SU-DHL-6 (cell line): ENCODE data around the gene CNTNAP5.

Experiments
- H2AFZ ChIP-seq: fragments of 200-600 bp; sonication (generic); 2 replicates; pipeline ENCODE4 v1.6.1; 2014; ENCODE audit warnings: low read depth, mild to moderate bottlenecking, moderate library complexity, mixed read lengths, antibody characterized with exemption, low read length; ENCODE audit not compliant: severe bottlenecking
- H3F3A ChIP-seq: fragments of 200-600 bp; shearing (Covaris generic); 2 replicates; pipeline ENCODE4 v1.6.0; 2016; ENCODE audit warnings: antibody characterized with exemption, mild to moderate bottlenecking; ENCODE audit not compliant: insufficient read depth
- H3K27ac ChIP-seq: fragments of 200-600 bp; sonication (generic); 2 replicates; pipeline ENCODE4 v1.5.1; 2016; ENCODE audit warnings: low read depth, mild to moderate bottlenecking, low read length, moderate library complexity, mixed read lengths
- H3K27me3 ChIP-seq: fragments of 200-600 bp; sonication (generic), shearing (Covaris generic); 2 replicates; pipeline ENCODE4 v1.6.0; 2014; ENCODE audit warnings: mild to moderate bottlenecking, low read length
- H3K36me3 ChIP-seq: fragments of 200-600 bp; sonication (generic); 2 replicates; pipeline ENCODE4 v1.6.1; 2014; ENCODE audit warnings: mild to moderate bottlenecking, low read length, mixed read lengths
- H3K4me2 ChIP-seq: fragments of 300-600, 200-600 bp; shearing (Covaris generic), sonication (generic); 2 replicates; pipeline ENCODE4 v1.6.0; 2014; ENCODE audit warnings: low read length, low read depth, mild to moderate bottlenecking; ENCODE audit not compliant: poor library complexity, severe bottlenecking
- H3K4me3 ChIP-seq: fragments of 200-600 bp; sonication (generic); 2 replicates; pipeline ENCODE4 v1.5.1; 2014; ENCODE audit warnings: antibody characterized with exemption, low read length, mild to moderate bottlenecking, mixed read lengths; ENCODE audit not compliant: insufficient read depth, poor library complexity, severe bottlenecking
- H3K79me2 ChIP-seq: fragments of 200-600 bp; sonication (generic); 2 replicates; pipeline ENCODE4 v1.6.1; 2014; ENCODE audit warnings: mild to moderate bottlenecking, low read length, moderate library complexity; ENCODE audit not compliant: insufficient read depth
- H3K9ac ChIP-seq: fragments of 200-600 bp; sonication (generic); 2 replicates; pipeline ENCODE4 v1.7.0; 2014; ENCODE audit warnings: mild to moderate bottlenecking, low read length
- H3K9me2 ChIP-seq: fragments of 200-600 bp; sonication (generic); replicated peaks from 2 replicates; pipeline ENCODE4 v1.6.1; 2014; ENCODE audit warnings: low read length; ENCODE audit not compliant: insufficient read depth
- H3K9me3 ChIP-seq: fragments of 200-600 bp; sonication (generic); 2 replicates; pipeline ENCODE4 v1.6.1; 2014; ENCODE audit warnings: low read length, mixed read lengths; ENCODE audit not compliant: insufficient read depth
- H4K20me1 ChIP-seq: fragments of 200-600 bp; sonication (generic); 2 replicates; pipeline ENCODE4 v1.6.1; 2014; ENCODE audit warnings: low read depth, mild to moderate bottlenecking, antibody characterized with exemption, low read length, moderate library complexity, mixed read lengths
- CTCF ChIP-seq: fragments of 200-600 bp; sonication (generic); IDR thresholded peaks from one replicate; pipeline ENCODE4 v1.5.1; 2017; ENCODE audit warnings: antibody characterized with exemption, mild to moderate bottlenecking, low read length, moderate library complexity; ENCODE audit not compliant: insufficient read depth, poor library complexity, severe bottlenecking
- EZH2phosphoT487 ChIP-seq: fragments of 200-600 bp; sonication (generic), shearing (Covaris generic); conservative IDR thresholded peaks from 2 replicates; pipeline ENCODE4 v1.6.1; 2018; ENCODE audit warnings: mild to moderate bottlenecking, antibody characterized with exemption, low read length, moderate library complexity, mixed read lengths

The CNTNAP5 gene

GRCh38 chr2:124320051-124320688 lies 295.1 kb downstream of the CNTNAP5 start:
- Histone ChIP-seq H3K27me3 (no peaks in the 10 kb centered on the region), H3K79me2 (no peaks in the 10 kb centered on the region), H3K4me3 (no peak overlapping the region), H3K9me3 (no peaks in the 10 kb centered on the region), H4K20me1 (no peaks in the 10 kb centered on the region), H2AFZ (no peak overlapping the region), H3K9me2 (no peaks in the 10 kb centered on the region), H3K4me2 (no peak overlapping the region), H3K9ac (no peak overlapping the region), H3F3A (no peaks in the 10 kb centered on the region), H3K36me3 (no peaks in the 10 kb centered on the region), H3K27ac (no peak overlapping the region)
- TF ChIP-seq EZH2phosphoT487, result no peak
- no peak for TF ChIP-seq CTCF

- no peaks in the 10 kb centered on the region for H3K27me3 ChIP-seq
- H3K36me3 ChIP-seq, result no peaks in the 10 kb centered on the region
- no peaks in the 10 kb centered on the region for H3K79me2 ChIP-seq
- no peak overlapping the region for H3K4me2 ChIP-seq
- no peak overlapping the region for H3K4me3 ChIP-seq
- no peaks in the 10 kb centered on the region for H3K9me2 ChIP-seq
- no peak overlapping the region for H3K9ac ChIP-seq
- H4K20me1 ChIP-seq, result no peaks in the 10 kb centered on the region
- no peak overlapping the region for H2AFZ ChIP-seq
- no peaks in the 10 kb centered on the region for H3F3A ChIP-seq
- TF ChIP-seq EZH2phosphoT487 (no peak), CTCF (no peak)
- H3K27ac ChIP-seq, result no peak overlapping the region
- H3K9me3 ChIP-seq, result no peaks in the 10 kb centered on the region
Observed at GRCh38 chr2:124323321-124323720, 298.2 kb downstream of the CNTNAP5 start.

DNA sequence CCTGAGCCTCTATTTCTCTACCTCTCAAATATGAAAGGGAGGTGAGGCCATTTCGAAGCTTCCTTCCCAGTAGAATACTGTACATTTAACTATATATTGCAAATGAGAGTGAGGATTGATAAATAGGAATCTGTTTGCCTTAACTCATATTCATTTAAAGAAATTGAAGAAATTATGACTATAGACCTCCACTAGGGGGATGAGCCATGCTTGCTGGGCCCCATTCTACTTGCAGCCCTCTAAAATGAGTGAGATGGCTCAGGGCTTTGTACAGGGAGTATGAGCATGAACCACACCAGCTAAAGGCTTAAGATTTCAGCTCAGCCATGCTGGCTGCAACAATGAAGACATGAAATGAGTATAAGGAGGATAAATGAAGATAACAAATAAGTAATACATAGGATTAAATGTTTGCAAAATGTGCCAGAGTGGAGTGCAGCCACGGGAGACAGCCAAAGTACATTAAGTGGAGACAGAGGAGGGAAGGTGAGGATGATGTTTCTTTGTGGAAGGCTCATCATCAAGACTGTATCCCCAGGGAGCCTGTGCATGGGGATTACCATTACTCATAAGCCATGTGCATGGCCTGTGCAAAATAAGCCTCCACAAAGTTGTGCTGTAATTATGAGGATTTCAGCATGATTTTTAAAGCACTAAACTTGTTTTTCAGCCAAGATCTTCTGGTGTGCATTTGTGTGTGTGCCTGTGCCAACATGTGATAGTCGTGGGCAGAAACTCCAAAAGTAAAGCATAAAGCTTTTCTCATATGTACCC lies 300.8 kb downstream of the CNTNAP5 start:
- TF ChIP-seq EZH2phosphoT487 (no peak), CTCF (no peak)
- H2AFZ ChIP-seq, result no peak overlapping the region
- H3K9ac ChIP-seq, result no peak overlapping the region
- H3K36me3 ChIP-seq, result no peaks in the 10 kb centered on the region
- H4K20me1 ChIP-seq, result no peaks in the 10 kb centered on the region
- no peaks in the 10 kb centered on the region for H3F3A ChIP-seq
- no peak overlapping the region for H3K4me3 ChIP-seq
- H3K9me3 ChIP-seq, result no peaks in the 10 kb centered on the region
- no peaks in the 10 kb centered on the region for H3K27me3 ChIP-seq
- H3K9me2 ChIP-seq, result no peaks in the 10 kb centered on the region
- H3K4me2 ChIP-seq, result no peak overlapping the region
- H3K79me2 ChIP-seq, result no peaks in the 10 kb centered on the region
- H3K27ac ChIP-seq, result no peak overlapping the region
